HCT116 (cell line): ENCODE data around the gene SRRT. TPM values are rescaled to one million over a fixed set of nuclear protein-coding genes. Genes with fewer than 3 reads are reported as not detected.

Experiments used
- ATAC-seq: fragments of 200-7000 bp; cut with Tn5 transposase; 2 replicates; pipeline ENCODE4 v1.9.1; 2020; ENCODE audit warnings: mild to moderate bottlenecking, moderate library complexity
- BruUV-seq: library from RNA; stranded (reverse); fragments of 400-500 nt; replicated peaks from 2 replicates; lab custom pipeline; 2021; lab: Mats Ljungman, UMichigan
- CTCF ChIA-PET: fragments of 300-600 bp; sonication (Branson Sonifier 250); formaldehyde crosslinking; loops from one replicate; lab custom pipeline; 2021; ENCODE audit warnings: antibody characterized with exemption; lab: Charles Lee
- POLR2A ChIA-PET: fragments of 300-600, 350-600 bp; sonication (Branson Sonifier 250); formaldehyde crosslinking; loops from one replicate; lab custom pipeline; 2021; ENCODE audit warnings: antibody characterized with exemption; lab: Charles Lee
- RAD21 ChIA-PET, 2 experiments: fragments of 300-600 bp; sonication (Branson Sonifier 250); formaldehyde crosslinking; loops; one replicate each; lab custom pipeline; 2023; ENCODE audit warnings: low total read pairs in 2 of 2; ENCODE audit not compliant: uncharacterized antibody in 2 of 2, unreplicated experiment in 2 of 2, low non-redundant PET in 1 of 2; lab: Charles Lee
- DNase-seq: peaks from one replicate; pipeline ENCODE4 v3.0.0-alpha.2; 2010; ENCODE audit warnings: low read depth, low spot score
- H2AFZ ChIP-seq: fragments of 200-600 bp; shearing (Covaris generic), sonication (generic); 2 replicates; pipeline ENCODE4 v1.6.1; 2017; ENCODE audit warnings: low read depth, mixed run types, mixed read lengths, antibody characterized with exemption, low read length; ENCODE audit not compliant: poor library complexity, severe bottlenecking
- H3K27ac ChIP-seq: 2 replicates; pipeline ENCODE4 v1.5.1; 2012; ENCODE audit warnings: low read depth, low read length
- H3K27me3 ChIP-seq: fragments of 200-600 bp; sonication (generic); 2 replicates; pipeline ENCODE4 v1.6.1; 2016; ENCODE audit warnings: mixed run types, low read length, mixed read lengths; ENCODE audit not compliant: insufficient read depth
- H3K36me3 ChIP-seq, 2 experiments: fragments of 200-500 bp in 1 of 2; fragments of 200-600 bp in 1 of 2; sonication (Bioruptor generic) in 1 of 2; sonication (generic) in 1 of 2; 2 replicates each; pipeline versions ENCODE4 v1.5.1 to v1.6.1; 2014 to 2016; ENCODE audit warnings: low read length in 2 of 2, inconsistent platforms in 1 of 2, mixed read lengths in 1 of 2, mixed run types in 1 of 2; ENCODE audit not compliant: insufficient read depth in 2 of 2, control insufficient read depth in 1 of 2
- H3K4me1 ChIP-seq, 2 experiments: fragments of 200-600 bp in 1 of 2; sonication (generic) in 1 of 2; 2 replicates each; pipeline versions ENCODE4 v1.5.1 to v1.6.1; 2012 to 2017; ENCODE audit warnings: low read length in 2 of 2, inconsistent platforms in 1 of 2, mild to moderate bottlenecking in 1 of 2, mixed read lengths in 1 of 2, mixed run types in 1 of 2, moderate library complexity in 1 of 2; ENCODE audit not compliant: insufficient read depth in 2 of 2, control insufficient read depth in 1 of 2
- H3K4me2 ChIP-seq: fragments of 200-600 bp; sonication (generic); 2 replicates; pipeline ENCODE4 v1.6.1; 2017; ENCODE audit warnings: mixed run types, low read length, mixed read lengths
- H3K4me3 ChIP-seq, 2 experiments: fragments of 200-600 bp in 1 of 2; sonication (generic) in 1 of 2; replicated peaks in 1 of 2; 2 replicates each; pipeline ENCODE4 v1.5.1; 2011 to 2016; ENCODE audit warnings: low read length in 2 of 2, control low read depth in 1 of 2, low read depth in 1 of 2, mild to moderate bottlenecking in 1 of 2, mixed read lengths in 1 of 2, mixed run types in 1 of 2
- H3K79me2 ChIP-seq: fragments of 200-600 bp; sonication (generic); 2 replicates; pipeline ENCODE4 v1.6.1; 2017; ENCODE audit warnings: mild to moderate bottlenecking, mixed run types, low read length, moderate library complexity, mixed read lengths; ENCODE audit not compliant: insufficient read depth
- H3K9ac ChIP-seq: fragments of 200-600 bp; sonication (generic); 2 replicates; pipeline ENCODE4 v1.6.1; 2016; ENCODE audit warnings: low read length, mixed read lengths
- H3K9me2 ChIP-seq: fragments of 200-600 bp; sonication (generic), shearing (Covaris generic); 2 replicates; pipeline ENCODE4 v1.6.1; 2017; ENCODE audit warnings: mixed run types, mild to moderate bottlenecking, moderate library complexity; ENCODE audit not compliant: insufficient read depth
- H3K9me3 ChIP-seq, 2 experiments: fragments of 200-500 bp in 1 of 2; fragments of 200-600 bp in 1 of 2; sonication (Bioruptor generic) in 1 of 2; sonication (generic) in 1 of 2; 2 replicates each; pipeline ENCODE4 v1.6.1; 2014 to 2017; ENCODE audit warnings: low read length in 2 of 2, mixed read lengths in 2 of 2, inconsistent platforms in 1 of 2, low read depth in 1 of 2, mild to moderate bottlenecking in 1 of 2, mixed run types in 1 of 2, moderate library complexity in 1 of 2; ENCODE audit not compliant: control insufficient read depth in 1 of 2, insufficient read depth in 1 of 2
- H4K20me1 ChIP-seq: fragments of 200-600 bp; sonication (generic), shearing (Covaris generic); 2 replicates; pipeline ENCODE4 v1.6.1; 2017; ENCODE audit warnings: mixed run types, mild to moderate bottlenecking, moderate library complexity; ENCODE audit not compliant: insufficient read depth
- FOSL1 ChIP-seq: IDR thresholded peaks from 2 replicates; pipeline ENCODE4 v1.6.1; 2012; ENCODE audit warnings: low read depth
- MAX ChIP-seq: IDR thresholded peaks from 2 replicates; pipeline ENCODE4 v1.6.1; 2012
- RAD21 ChIP-seq: IDR thresholded peaks from 2 replicates; pipeline ENCODE4 v1.6.1; 2012; ENCODE audit warnings: low read depth, mild to moderate bottlenecking
- ZFX ChIP-seq: fragments of 450-650 bp; IDR thresholded peaks from 2 replicates; pipeline ENCODE4 v1.6.1; 2017
- ZNF274 ChIP-seq: fragments of 200-500 bp; sonication (Bioruptor generic); IDR thresholded peaks from 2 replicates; pipeline ENCODE4 v1.6.1; 2014; ENCODE audit warnings: mild to moderate bottlenecking, low read depth, low read length, inconsistent platforms
- intact Hi-C: fragments of 100-400 bp; cut with micrococcal nuclease; formaldehyde crosslinking; loops from 2 replicates; pipeline ENCODE4 v1.10.0; 2022
- total RNA-seq: library from RNA; stranded (reverse); gene quantifications from one replicate; pipeline ENCODE4 v1.2.1, GENCODE V29; 2021; ENCODE audit not compliant: unreplicated experiment
- TF ChIP-seq, protein P1 (sequence below), 3 experiments: fragments of 200-600 bp in 1 of 3; sonication (generic) in 1 of 3; IDR thresholded peaks in 2 of 3; conservative IDR thresholded peaks in 1 of 3; 2 replicates each; pipeline ENCODE4 v1.5.1; 2012 to 2017; ENCODE audit warnings: low read depth in 2 of 3, low read length in 2 of 3, antibody characterized with exemption in 1 of 3, borderline replicate concordance in 1 of 3, control low read depth in 1 of 3, mild to moderate bottlenecking in 1 of 3, mixed read lengths in 1 of 3, mixed run types in 1 of 3, moderate library complexity in 1 of 3; ENCODE audit not compliant: insufficient read depth in 1 of 3

The SRRT gene
- total RNA-seq, 1 experiment from 2014 or later, result 252 TPM

DNA sequence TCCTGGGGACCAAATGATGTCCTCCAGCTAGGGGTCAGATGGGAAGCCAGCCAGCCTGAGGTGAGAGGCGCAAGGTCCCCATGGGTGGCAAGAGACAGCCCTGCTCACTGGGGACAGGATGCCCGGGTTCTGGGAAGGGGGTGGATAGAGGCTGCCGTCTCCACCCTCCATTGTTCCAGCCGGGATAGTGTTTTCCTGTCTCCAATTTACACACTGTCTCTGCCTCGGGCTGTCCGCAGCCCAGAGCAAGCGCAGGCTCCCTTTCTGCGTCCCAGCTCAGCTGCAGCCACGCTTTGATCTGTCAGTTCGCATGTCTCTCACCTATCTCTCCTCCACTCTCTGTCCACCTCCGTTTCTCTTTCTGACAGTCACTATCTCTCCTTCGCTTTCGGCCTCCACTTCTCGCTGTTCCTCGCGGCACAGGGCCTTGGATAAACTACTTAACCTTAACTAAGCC, 49.7 kb upstream of the SRRT start:
- H3K4me1 ChIP-seq, result peaks cover 9 to 26% of the 10 kb centered on the region in 2 experiments; a peak in 3 of 4 replicates
- DNase-seq (no peak), ATAC-seq (no peak)
- intact Hi-C loops, result no loop called here
- H3K9me2 ChIP-seq, result no peaks in the 10 kb centered on the region
- H2AFZ ChIP-seq, result no peak overlapping the region
- ChIA-PET CTCF (interaction anchor here (1.4 kb wide), 1 partner anchor 120 kb away, joined by 6 read pairs; the partner anchor contains the start of gene POP7), POLR2A (no interaction called here), RAD21 (no interaction called here)
- H3K36me3 ChIP-seq, result peaks cover 18 to 19% of the 10 kb centered on the region in 2 experiments; a peak in 3 of 4 replicates
- no peaks in the 10 kb centered on the region for H3K9me3 ChIP-seq
- BruUV-seq, result no TSS peak
- H3K79me2 ChIP-seq, result peaks cover 32% of the 10 kb centered on the region
- no peak overlapping the region for H3K9ac ChIP-seq
- no peak overlapping the region; a peak in 1 of 4 replicates for H3K4me3 ChIP-seq
- peak overlapping the region; percentile 81 for H3K4me2 ChIP-seq
- H4K20me1 ChIP-seq, result no peaks in the 10 kb centered on the region
- 0 out of 2 replicates have a peak overlapping the region, but pooled peaks have one; percentile 96 for H3K27ac ChIP-seq
- no peaks in the 10 kb centered on the region for H3K27me3 ChIP-seq
- no peak for TF ChIP-seq ZNF274
- TF ChIP-seq RAD21, result no peak

- Histone ChIP-seq H3K9me3 (no peaks in the 10 kb centered on the region), H3K4me2 (peak overlapping the region; percentile 81), H3K9ac (peak overlapping the region; percentile 89), H3K79me2 (peaks cover 32% of the 10 kb centered on the region), H3K4me1 (peaks cover 9 to 26% of the 10 kb centered on the region in 2 experiments; a peak in 3 of 4 replicates), H3K27me3 (no peaks in the 10 kb centered on the region), H3K27ac (peak overlapping the region; percentile 96; the same call in 1 of the 2 replicates), H4K20me1 (no peaks in the 10 kb centered on the region), H3K4me3 (peak overlapping the region; percentile 64 to 86), H2AFZ (no peak overlapping the region), H3K36me3 (peaks cover 16 to 19% of the 10 kb centered on the region in 2 experiments; a peak in 3 of 4 replicates), H3K9me2 (no peaks in the 10 kb centered on the region)
- TF ChIP-seq ZFX (no peak), FOSL1 (no peak), MAX (no peak), RAD21 (peak; percentile 64)
- TF ChIP-seq, protein P1, sequence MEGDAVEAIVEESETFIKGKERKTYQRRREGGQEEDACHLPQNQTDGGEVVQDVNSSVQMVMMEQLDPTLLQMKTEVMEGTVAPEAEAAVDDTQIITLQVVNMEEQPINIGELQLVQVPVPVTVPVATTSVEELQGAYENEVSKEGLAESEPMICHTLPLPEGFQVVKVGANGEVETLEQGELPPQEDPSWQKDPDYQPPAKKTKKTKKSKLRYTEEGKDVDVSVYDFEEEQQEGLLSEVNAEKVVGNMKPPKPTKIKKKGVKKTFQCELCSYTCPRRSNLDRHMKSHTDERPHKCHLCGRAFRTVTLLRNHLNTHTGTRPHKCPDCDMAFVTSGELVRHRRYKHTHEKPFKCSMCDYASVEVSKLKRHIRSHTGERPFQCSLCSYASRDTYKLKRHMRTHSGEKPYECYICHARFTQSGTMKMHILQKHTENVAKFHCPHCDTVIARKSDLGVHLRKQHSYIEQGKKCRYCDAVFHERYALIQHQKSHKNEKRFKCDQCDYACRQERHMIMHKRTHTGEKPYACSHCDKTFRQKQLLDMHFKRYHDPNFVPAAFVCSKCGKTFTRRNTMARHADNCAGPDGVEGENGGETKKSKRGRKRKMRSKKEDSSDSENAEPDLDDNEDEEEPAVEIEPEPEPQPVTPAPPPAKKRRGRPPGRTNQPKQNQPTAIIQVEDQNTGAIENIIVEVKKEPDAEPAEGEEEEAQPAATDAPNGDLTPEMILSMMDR (IDR thresholded peaks at IDR 0.05 in 2 of 3, conservative IDR thresholded peaks at IDR 0.05 in 1 of 3; ENCODE audit: borderline replicate concordance in 1 of 3, insufficient read depth in 1 of 3, low read depth in 2 of 3, low read length in 2 of 3), result peak; percentile 36 to 46 (median 42); a peak in 5 of 6 replicates
- ChIA-PET CTCF (interaction anchor here (1.4 kb wide), 1 partner anchor 120 kb away, joined by 6 read pairs; the partner anchor contains the start of gene POP7), POLR2A (interaction anchor here (1.7 kb wide), 1 partner anchor 120 kb away, joined by 6 read pairs; the partner anchor contains the start of gene POP7), RAD21 (no interaction called here)
- ATAC-seq (no peak), DNase-seq (no peak)
- TSS peak; percentile 62 for BruUV-seq
- intact Hi-C loops, result loop anchor here (2.0 kb wide), 1 partner anchor 121 kb away; no protein-coding TSS in a partner anchor
Observed at GRCh38 chr7:100825751-100826513, 49.0 kb upstream of the SRRT start.
